ENCODE results near the gene TCHHL1. TPM values are rescaled to one million over a fixed set of nuclear protein-coding genes. Genes with fewer than 3 reads are reported as not detected.

The TCHHL1 gene
- polyA plus RNA-seq, 1 donor (not counting 4 experiments of a cell fraction or from before 2014, with no cell fraction given) = not detected

DNA sequence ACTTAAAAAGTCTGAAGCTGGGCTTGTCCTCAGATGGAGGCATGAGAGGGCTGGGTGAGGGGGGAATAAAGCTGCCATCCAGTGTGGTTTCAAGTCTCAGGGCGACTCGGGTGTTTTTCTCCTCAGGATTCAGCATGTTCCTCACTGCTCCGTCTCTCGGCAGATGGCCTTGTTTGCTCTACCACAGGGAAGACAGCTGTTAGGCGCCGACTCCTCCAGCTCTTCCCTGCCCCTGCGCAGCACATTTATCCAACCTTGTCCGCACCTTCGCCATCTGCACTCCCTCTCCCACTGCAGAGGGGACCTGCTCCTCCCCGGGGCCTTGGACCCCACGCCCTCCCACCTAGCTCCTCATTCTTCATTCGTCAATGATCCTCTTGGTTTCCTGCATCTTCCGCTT is 35.5 kb downstream of the TCHHL1 start:
- FAIRE-seq (no peak), DNase-seq (ENCODE audit: low read depth, low spot score) (no peak)
- TF ChIP-seq EZH2 (IDR thresholded peaks at IDR 0.05; ENCODE audit: low read length) = no peak
- TF ChIP-seq, protein P1, sequence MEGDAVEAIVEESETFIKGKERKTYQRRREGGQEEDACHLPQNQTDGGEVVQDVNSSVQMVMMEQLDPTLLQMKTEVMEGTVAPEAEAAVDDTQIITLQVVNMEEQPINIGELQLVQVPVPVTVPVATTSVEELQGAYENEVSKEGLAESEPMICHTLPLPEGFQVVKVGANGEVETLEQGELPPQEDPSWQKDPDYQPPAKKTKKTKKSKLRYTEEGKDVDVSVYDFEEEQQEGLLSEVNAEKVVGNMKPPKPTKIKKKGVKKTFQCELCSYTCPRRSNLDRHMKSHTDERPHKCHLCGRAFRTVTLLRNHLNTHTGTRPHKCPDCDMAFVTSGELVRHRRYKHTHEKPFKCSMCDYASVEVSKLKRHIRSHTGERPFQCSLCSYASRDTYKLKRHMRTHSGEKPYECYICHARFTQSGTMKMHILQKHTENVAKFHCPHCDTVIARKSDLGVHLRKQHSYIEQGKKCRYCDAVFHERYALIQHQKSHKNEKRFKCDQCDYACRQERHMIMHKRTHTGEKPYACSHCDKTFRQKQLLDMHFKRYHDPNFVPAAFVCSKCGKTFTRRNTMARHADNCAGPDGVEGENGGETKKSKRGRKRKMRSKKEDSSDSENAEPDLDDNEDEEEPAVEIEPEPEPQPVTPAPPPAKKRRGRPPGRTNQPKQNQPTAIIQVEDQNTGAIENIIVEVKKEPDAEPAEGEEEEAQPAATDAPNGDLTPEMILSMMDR (optimal IDR thresholded peaks at IDR 0.05 in 1 of 3, IDR thresholded peaks at IDR 0.05 in 1 of 3, conservative IDR thresholded peaks at IDR 0.05 in 1 of 3; ENCODE audit: extremely low read depth in 1 of 3, insufficient read depth in 2 of 3, low read length in 3 of 3) = no peak
- dilution Hi-C loops (cut with MboI; ENCODE audit: extremely low pct_ligation_motif_present, low sequenced_read_pairs) = no loop called here
- H2AFZ ChIP-seq (ENCODE audit: control insufficient read depth, low read length) = no peak overlapping the region
- H3K36me3 ChIP-seq (ENCODE audit: control insufficient read depth in 2 of 2, extremely low read depth in 1 of 2, insufficient read depth in 2 of 2, low read length in 2 of 2) = no peaks in the 10 kb centered on the region
- H3K79me2 ChIP-seq (ENCODE audit: control insufficient read depth, insufficient read depth, low read length) = no peaks in the 10 kb centered on the region
- no peak overlapping the region for H3K27ac ChIP-seq (ENCODE audit: control insufficient read depth, insufficient read depth, low read length)
- peaks cover 42% of the 10 kb centered on the region for H3K4me1 ChIP-seq (ENCODE audit: control insufficient read depth, extremely low read depth, insufficient read depth, low read length)
- no peaks in the 10 kb centered on the region for H4K20me1 ChIP-seq (ENCODE audit: control insufficient read depth, extremely low read depth, insufficient read depth, low read length)
- H3K4me3 ChIP-seq (ENCODE audit: control insufficient read depth in 2 of 3, extremely low read depth in 1 of 3, insufficient read depth in 2 of 3, low read depth in 1 of 3, low read length in 3 of 3) = no peak overlapping the region
- no peak overlapping the region for H3K4me2 ChIP-seq (ENCODE audit: control insufficient read depth, extremely low read depth, insufficient read depth, low read depth, low read length)
- H3K9ac ChIP-seq (ENCODE audit: control insufficient read depth, extremely low read depth, insufficient read depth, low read length) = no peak overlapping the region
- no peaks in the 10 kb centered on the region for H3K9me1 ChIP-seq (ENCODE audit: control insufficient read depth, extremely low read depth, insufficient read depth, low read length)
- H3K9me3 ChIP-seq (ENCODE audit: control insufficient read depth, low read depth, low read length) = no peaks in the 10 kb centered on the region
- no peaks in the 10 kb centered on the region for H3K27me3 ChIP-seq (ENCODE audit: control insufficient read depth, extremely low read depth, insufficient read depth, low read length)

DNA sequence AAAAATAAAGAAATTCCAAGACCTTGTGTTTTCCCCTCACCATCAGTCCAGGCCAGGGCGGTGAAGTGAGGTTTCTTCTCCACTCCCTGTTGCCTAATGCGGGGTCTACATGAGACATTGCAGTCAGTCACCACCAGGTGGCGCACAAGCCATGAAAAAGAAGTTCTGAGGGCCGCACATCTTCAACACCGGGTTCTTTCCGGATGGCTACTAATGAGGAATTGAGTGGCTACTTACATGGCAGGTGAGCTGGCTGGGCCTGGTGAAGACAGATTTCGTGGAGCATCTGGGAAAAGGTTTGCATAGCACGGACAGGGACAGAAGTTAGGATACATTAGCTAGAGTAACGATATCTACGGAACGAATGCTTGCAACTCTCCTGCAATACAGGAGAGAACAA is 36.3 kb downstream of the TCHHL1 start:
- no peaks in the 10 kb centered on the region for H3K79me2 ChIP-seq (ENCODE audit: control insufficient read depth, insufficient read depth, low read length)
- no peaks in the 10 kb centered on the region for H3K27me3 ChIP-seq (ENCODE audit: control insufficient read depth, extremely low read depth, insufficient read depth, low read length)
- no peak overlapping the region for H3K9ac ChIP-seq (ENCODE audit: control insufficient read depth, extremely low read depth, insufficient read depth, low read length)
- H3K36me3 ChIP-seq (ENCODE audit: control insufficient read depth in 2 of 2, extremely low read depth in 1 of 2, insufficient read depth in 2 of 2, low read length in 2 of 2) = no peaks in the 10 kb centered on the region
- H3K27ac ChIP-seq (ENCODE audit: control insufficient read depth, insufficient read depth, low read length) = no peak overlapping the region
- H3K9me3 ChIP-seq (ENCODE audit: control insufficient read depth, low read depth, low read length) = no peaks in the 10 kb centered on the region
- H3K4me1 ChIP-seq (ENCODE audit: control insufficient read depth, extremely low read depth, insufficient read depth, low read length) = peaks cover 45% of the 10 kb centered on the region
- H3K4me2 ChIP-seq (ENCODE audit: control insufficient read depth, extremely low read depth, insufficient read depth, low read depth, low read length) = no peak overlapping the region
- H4K20me1 ChIP-seq (ENCODE audit: control insufficient read depth, extremely low read depth, insufficient read depth, low read length) = no peaks in the 10 kb centered on the region
- DNase-seq (ENCODE audit: low read depth, low spot score) (no peak), FAIRE-seq (peak; percentile 91)
- dilution Hi-C loops (cut with MboI; ENCODE audit: extremely low pct_ligation_motif_present, low sequenced_read_pairs) = no loop called here
- no peak overlapping the region for H2AFZ ChIP-seq (ENCODE audit: control insufficient read depth, low read length)
- H3K4me3 ChIP-seq (ENCODE audit: control insufficient read depth in 2 of 3, extremely low read depth in 1 of 3, insufficient read depth in 2 of 3, low read depth in 1 of 3, low read length in 3 of 3) = no peak overlapping the region
- H3K9me1 ChIP-seq (ENCODE audit: control insufficient read depth, extremely low read depth, insufficient read depth, low read length) = no peaks in the 10 kb centered on the region
- TF ChIP-seq EZH2 (IDR thresholded peaks at IDR 0.05; ENCODE audit: low read length) = no peak
- TF ChIP-seq, protein P1 (optimal IDR thresholded peaks at IDR 0.05 in 1 of 3, IDR thresholded peaks at IDR 0.05 in 1 of 3, conservative IDR thresholded peaks at IDR 0.05 in 1 of 3; ENCODE audit: extremely low read depth in 1 of 3, insufficient read depth in 2 of 3, low read length in 3 of 3) = peak; percentile 74 to 90 (median 88)

Measured in keratinocyte (primary cell).